Coronary artery (tissue), 2 donors: ENCODE measurements around the gene EDDM13.
"Not testable (repeated sequence)": the region's sequence is repeated elsewhere in the genome, so short reads cannot be mapped to it uniquely, and the experiment has no call there.

ENCODE experiments used
- DNase-seq: peaks from one replicate; pipeline ENCODE4 v3.0.0-alpha.2; 2017; ENCODE audit warnings: low spot score
- H3K27ac ChIP-seq, 2 donors: fragments of 200-600 bp; sonication (generic); one replicate each; pipeline ENCODE4 v1.5.1; 2016 to 2019
- H3K4me3 ChIP-seq: fragments of 200-600 bp; sonication (generic); 2 replicates; pipeline ENCODE4 v1.5.1; 2016; ENCODE audit warnings: mild to moderate bottlenecking, moderate library complexity
- TF ChIP-seq, protein P1 (sequence below): fragments of 200-600 bp; sonication (generic); IDR thresholded peaks from one replicate; pipeline ENCODE4 v1.5.1; 2019; ENCODE audit warnings: antibody characterized with exemption

The EDDM13 gene

DNA sequence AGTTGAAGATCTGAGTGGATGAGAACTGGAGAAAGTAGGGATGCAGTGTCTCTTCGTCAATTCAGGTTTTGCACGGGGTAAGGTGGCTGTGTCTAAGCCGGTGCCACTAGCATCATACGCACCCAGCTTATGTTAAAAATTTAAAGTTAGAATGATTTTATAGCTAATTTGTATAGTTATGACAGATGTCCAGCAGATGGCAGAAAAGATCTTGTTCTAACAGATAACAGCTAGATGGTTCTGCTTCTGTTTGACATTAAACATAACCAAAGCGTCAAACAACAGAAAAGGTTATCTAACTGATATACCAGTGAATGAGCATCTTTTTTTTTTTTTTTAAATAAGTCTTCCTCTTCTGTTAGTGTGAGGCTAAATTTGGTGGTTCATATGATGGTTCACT is 18.8 kb upstream of the EDDM13 start:
- TF ChIP-seq, protein P1, sequence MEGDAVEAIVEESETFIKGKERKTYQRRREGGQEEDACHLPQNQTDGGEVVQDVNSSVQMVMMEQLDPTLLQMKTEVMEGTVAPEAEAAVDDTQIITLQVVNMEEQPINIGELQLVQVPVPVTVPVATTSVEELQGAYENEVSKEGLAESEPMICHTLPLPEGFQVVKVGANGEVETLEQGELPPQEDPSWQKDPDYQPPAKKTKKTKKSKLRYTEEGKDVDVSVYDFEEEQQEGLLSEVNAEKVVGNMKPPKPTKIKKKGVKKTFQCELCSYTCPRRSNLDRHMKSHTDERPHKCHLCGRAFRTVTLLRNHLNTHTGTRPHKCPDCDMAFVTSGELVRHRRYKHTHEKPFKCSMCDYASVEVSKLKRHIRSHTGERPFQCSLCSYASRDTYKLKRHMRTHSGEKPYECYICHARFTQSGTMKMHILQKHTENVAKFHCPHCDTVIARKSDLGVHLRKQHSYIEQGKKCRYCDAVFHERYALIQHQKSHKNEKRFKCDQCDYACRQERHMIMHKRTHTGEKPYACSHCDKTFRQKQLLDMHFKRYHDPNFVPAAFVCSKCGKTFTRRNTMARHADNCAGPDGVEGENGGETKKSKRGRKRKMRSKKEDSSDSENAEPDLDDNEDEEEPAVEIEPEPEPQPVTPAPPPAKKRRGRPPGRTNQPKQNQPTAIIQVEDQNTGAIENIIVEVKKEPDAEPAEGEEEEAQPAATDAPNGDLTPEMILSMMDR, result no peak
- DNase-seq, result no peak
- H3K4me3 ChIP-seq, result no peak overlapping the region

DNA sequence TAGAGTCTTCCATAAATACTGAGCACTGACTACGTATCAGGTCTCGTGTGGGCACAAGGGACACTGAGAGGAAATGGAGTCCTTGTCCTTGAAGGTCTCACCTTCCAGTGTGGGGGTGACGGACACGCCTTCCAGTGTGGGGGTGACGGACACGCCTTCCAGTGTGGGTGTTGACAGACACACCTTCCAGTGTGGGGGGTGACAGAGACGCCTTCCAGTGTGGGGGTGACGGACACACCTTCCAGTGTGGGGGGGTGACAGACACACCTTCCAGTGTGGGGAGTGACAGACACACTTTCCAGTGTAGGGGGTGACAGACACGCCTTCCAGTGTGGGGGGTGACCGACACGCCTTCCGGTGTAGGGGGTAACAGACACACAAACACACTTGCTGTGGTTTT is 14.3 kb upstream of the EDDM13 start:
- DNase-seq, result no peak
- Histone ChIP-seq H3K4me3 (no peak overlapping the region), H3K27ac (no peak overlapping the region)
- TF ChIP-seq, protein P1, result no peak

More for the DNA sequence above, 18.8 kb upstream of the EDDM13 start:
- H3K27ac ChIP-seq, result no peak overlapping the region

DNA sequence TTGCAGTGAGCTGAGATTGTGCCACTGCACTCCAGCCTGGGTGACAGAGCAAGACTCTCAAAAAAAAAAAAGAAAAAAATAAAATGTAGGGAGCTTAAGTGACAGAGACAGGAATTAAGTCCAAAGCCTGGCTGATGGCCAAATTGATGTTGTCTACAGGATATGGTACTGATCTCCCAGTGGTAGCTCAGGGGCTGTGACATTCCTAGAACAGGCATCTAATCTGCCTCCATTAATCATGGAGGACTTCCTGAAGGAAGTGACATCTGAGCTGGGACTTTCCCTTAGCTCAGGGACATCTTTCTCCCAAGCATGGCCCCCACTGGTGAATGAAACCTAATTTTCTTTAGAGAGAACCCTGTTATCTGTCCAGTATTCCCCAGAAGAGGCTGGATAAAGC is 11.4 kb upstream of the EDDM13 start:
- Histone ChIP-seq H3K27ac (no peak overlapping the region), H3K4me3 (no peak overlapping the region)
- DNase-seq, result no peak
- TF ChIP-seq, protein P1, result no peak

DNA sequence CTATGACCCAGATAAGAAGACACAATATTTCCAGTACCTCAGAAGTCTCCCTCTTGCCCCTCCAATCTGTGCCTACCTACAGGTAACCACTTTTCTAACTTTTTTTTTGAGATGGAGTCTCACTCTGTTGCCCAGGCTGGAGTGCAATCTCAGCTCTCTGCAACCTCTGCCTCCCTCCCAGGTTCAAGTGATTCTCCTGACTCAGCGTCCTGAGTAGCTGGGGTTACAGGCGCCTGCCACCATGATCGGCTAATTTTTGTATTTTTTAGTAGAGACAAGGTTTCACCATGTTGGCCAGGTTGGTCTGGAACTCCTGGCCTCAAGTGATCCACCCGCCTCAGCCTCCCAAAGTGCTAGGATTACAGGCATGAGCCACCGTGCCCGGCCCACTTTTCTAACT is 10.6 kb upstream of the EDDM13 start:
- not testable (repeated sequence) for DNase-seq, H3K4me3 ChIP-seq, H3K27ac ChIP-seq

DNA sequence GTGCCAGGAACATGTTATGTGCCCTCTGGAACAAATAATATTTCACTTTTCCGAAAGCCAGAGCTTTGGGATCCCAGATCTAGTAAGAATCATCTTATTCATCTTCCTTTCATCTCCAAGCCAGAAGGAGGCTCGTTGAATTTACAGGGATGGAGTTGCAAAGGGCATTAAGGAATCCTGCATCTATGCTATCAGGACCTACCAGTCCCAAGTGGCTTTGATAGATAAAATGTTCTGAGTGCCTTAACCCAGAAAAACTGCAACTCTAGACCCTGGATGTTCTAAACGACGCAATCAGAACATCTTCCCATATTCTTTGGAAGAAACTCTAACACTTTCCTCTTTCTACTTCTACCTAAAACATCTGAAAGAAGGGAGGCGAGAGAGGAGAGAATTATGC is 9.2 kb upstream of the EDDM13 start:
- no peak overlapping the region for H3K4me3 ChIP-seq
- no peak for DNase-seq
- no peak overlapping the region for H3K27ac ChIP-seq
- TF ChIP-seq, protein P1, result no peak

DNA sequence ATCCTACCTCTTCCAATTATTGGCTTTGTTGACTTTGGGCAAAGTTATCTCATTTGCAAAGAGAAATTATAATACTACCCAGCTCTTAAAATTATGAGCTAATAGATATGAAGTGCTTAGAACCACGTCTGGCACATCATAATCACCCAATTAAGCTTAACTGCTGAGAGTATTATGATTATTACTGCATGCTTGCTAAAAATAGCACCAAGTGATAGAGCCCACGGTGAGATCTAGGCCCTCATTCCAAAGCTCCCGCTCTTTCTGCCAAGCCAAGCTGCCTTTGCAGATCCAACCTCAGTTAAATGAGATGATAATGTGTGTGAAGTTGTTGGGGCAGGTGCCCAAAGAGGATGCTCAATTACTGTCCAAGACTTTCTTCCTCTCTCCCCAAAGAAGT is 6.5 kb upstream of the EDDM13 start:
- TF ChIP-seq, protein P1, result no peak
- Histone ChIP-seq H3K27ac (no peak overlapping the region), H3K4me3 (no peak overlapping the region)
- DNase-seq, result no peak

DNA sequence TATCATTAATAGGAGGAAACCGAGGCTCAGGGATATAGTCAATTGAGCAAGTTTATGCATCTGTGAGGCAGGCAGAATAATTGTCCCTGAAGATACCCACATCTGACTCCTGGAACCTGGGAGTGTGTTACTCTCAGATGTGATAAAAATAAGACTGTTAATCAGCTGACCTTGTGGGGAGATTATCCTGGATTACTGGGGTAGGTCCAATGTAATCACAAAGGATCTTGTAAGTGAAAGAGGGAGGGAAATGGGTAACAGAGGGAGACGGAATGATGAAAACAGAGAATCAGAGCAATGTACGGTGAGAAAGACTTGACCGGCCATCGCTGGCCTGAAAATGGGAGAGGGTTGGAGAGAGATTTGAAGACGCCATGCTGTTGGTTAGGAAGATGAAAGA is 3.2 kb upstream of the EDDM13 start:
- H3K27ac ChIP-seq, result no peak overlapping the region
- TF ChIP-seq, protein P1, result no peak
- no peak for DNase-seq
- H3K4me3 ChIP-seq, result no peak overlapping the region

DNA sequence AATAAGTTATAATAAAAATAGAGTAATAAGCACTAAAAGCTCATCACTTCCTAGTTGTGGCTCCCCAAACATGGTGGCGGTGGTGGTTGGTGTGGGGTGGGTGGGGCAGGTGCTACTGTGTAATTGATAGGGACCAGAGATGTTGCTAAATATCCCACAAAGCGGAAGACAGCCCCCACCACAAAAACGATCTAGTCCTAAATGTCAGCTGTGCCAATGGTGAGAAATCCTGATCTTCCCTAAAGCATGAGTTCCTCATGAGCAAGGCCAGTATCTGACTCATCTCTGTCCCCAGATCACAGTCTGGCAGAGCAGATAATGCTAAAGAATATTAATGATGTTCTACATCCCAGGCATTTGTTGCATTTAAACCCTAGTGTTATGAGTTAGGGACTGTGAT is 1.9 kb upstream of the EDDM13 start:
- TF ChIP-seq, protein P1, result no peak
- Histone ChIP-seq H3K4me3 (no peak overlapping the region), H3K27ac (no peak overlapping the region)
- no peak for DNase-seq
